GM18526 (cell line): Measurements from ENCODE around the gene NEURL1B.

Experiments used
- POLR2A ChIP-seq: IDR thresholded peaks from 3 replicates; pipeline ENCODE4 v1.6.1; 2011; ENCODE audit not compliant: insufficient read length; ENCODE audit errors: extremely low read depth

The NEURL1B gene

DNA sequence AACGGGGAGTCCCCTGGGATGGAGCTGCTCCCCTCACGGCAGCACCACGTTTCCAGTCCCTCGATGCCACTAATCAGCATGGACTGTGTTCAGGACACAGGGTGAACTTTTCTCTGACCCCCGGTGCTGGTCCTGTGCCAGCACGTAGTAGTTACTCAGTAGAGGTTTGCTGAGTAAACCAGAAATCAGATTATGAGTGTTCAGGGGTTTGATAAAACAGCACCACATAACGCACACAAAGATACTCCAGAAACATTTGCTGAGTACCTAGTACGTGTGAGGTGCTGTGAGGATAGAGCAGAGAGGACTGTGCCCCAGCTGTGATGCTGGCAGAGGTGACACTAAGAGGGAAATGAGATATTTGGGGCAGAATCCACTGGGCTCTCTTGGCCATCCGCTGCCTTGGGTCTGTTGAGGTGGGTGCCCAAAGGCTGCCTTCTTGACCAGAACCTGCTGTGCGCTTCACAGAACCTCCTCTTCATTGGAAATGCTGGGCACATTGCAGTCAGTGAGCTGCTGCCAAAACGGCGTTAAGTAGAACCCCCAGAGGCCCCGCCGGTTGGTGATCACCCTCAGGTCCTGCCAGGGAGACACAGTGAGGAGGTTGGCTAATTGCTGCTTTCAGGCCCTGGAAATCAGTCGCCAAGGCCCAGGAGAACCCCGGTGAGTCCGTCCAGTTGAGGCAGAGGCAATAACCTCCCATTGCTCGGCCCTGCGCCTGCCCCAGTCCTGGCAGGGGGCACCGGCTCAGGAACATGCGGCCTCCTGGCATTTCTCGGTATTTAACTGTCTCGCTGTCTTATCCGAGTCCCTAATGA is 49.4 kb downstream of the NEURL1B start:
- no peak for TF ChIP-seq POLR2A

DNA sequence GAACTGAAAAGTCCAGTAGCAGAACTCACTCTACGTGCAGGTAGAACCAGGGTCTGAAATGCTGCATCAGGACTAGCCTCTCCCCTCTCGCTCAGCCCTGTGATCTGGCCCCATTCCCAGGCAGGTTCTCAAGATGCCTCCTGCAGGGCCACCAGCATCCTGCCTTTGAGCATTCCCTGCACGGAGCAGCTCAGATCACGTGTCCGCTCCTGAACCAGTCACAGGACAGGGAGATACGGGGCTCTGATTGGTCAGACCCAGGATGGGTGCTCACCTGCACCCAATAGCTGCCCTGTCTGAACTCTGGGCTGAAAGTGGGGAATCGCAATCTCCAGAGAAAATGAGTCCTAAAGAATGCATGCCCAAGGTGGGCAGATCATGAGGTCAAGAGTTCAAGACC is 50.8 kb downstream of the NEURL1B start:
- TF ChIP-seq POLR2A = no peak

DNA sequence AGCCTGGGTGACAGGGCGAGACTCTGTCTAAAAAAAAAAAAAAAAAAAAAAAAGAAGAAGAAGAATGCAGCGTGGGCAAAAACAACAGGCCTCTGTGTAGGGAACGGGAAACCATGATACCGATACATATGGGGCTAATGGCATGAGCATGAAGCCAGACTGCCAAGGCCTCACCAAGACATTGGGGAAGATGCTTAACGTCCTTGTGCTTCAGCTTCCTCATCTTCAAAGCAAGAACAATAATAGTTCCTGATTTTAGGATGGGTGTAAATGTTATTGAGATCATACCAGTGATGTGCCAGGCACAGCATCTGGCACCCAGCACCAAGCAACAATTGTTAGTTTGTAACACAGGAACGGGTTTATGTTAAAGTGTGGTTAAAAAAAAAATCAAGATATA is 51.4 kb downstream of the NEURL1B start:
- no peak for TF ChIP-seq POLR2A

DNA sequence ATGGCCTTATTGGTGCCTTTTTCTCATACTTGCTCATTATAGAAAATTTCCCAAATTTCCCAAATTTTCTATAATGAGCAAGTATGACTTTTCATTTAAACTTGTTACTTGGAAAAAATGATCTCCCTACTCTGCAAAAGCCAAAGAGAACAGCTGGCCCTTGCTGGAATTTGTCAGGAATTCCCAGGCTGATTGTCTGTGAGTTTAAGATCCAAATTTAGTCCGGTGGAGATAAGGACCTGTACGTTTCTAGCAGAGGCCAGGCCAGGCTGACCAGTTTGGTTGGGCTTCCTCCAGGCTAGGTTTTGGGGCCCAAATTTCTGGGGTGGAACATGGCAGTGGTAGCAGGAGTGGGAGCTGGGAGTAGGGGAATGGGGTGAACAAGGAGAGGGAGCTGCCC is 51.9 kb downstream of the NEURL1B start:
- no peak for TF ChIP-seq POLR2A

DNA sequence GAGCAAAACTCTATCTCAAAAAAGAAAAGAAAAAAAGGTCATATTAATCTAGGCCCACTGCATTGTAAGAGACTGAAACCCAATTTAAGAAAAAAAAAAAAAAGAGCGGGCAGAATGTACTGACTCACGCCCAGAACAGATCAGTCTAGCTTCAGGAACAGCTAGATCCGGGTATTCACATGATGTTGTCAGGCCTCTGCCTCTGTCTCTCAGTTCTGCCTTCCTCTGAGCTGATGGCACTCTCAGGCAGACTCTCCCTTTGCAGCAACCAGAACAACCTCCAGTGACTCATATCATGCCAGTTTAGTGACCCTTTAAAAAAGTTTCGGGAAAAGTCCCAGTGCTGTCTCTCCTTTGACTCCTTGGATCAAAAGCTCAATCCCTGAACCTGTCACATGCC is 53.0 kb downstream of the NEURL1B start:
- TF ChIP-seq POLR2A = no peak

DNA sequence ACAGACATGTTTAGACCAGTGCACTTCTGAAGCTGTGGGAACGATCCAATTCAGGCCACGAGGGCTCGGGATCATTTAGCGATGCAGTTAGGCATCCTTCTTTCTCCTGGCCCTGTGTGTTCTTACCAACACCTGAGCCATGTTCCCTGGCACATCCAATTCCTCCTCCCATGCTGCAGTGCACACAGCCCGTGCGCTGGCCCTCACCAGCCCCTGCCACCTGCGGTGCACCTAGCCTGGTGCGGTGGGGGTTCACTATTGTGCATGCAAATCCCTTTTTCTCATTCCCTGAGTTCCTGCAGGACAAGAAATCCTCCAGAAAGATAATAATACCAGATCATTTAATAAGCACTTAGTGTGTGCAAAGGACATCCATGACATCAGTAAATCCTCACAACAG is 53.5 kb downstream of the NEURL1B start:
- no peak for TF ChIP-seq POLR2A

DNA sequence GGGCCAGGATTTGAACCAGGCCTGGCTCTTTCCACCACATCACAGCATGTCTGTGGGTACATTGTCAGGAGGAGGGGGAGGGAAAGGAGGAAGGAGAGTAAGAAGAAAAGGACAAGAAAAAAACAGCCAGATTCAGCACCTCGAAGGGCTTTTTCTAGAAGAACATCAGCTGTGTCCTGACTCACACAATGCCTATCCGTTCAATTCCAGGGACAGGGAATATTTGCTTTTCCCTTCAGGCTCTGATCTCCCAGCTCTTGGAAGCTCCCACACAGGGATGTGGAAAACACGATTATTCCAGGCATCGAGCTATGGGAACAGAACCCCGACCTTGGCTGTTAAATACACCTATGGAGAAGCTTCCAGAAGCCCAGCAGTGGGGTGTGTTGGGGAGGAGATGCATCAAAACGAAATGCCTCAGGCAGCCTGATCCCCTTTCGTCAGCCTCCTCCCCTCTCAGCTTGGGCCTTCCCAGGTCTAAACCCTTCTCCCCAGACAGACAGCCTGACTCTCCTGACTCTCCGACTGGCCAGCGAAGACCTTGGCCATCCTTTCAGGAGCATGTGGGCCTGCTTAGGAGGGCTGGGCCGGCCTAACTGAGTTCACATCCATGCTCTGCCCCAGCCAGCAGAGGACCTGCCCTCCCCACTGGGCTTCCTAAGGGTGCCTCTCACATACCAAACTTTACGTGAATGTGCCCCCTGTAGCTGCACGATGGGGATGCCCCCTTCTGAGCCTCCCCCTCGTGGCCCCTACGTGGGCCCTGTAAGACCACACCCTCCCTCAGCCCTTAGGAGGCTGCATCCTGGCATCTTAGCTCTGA is 54.4 kb downstream of the NEURL1B start:
- no peak for TF ChIP-seq POLR2A

DNA sequence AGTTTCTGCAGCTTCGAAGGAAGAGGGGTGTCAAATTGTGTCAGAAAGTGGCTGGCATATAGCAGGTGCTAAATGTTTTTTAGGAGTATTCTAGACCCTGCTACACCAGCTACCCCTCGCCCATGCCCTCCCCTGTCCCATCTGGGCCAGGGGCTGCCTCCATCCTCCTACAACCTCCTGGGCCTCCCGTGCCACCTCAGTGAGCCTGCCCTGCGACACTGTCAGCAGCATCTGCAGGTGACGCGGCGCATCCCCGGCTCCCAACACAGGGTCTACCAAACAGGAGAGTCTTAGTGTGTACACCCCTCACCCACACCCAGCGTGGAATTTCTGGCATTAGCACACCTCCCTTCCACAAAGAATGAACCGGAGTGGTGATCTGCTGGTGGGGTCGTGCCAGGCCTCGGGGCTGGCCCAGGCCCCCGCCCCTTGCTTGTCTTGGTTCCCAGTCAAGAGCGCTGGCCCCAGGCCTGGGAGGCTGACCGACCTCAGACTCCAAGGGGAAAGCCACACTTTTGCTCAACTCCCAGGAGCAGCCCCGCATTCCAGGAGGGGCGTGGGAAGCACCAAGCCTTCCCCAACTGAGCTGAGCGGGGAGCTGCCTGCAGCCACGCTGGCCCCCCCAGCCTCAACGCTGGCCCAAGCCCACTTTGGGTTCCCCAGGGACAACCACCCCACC is 55.2 kb downstream of the NEURL1B start:
- no peak for TF ChIP-seq POLR2A

DNA sequence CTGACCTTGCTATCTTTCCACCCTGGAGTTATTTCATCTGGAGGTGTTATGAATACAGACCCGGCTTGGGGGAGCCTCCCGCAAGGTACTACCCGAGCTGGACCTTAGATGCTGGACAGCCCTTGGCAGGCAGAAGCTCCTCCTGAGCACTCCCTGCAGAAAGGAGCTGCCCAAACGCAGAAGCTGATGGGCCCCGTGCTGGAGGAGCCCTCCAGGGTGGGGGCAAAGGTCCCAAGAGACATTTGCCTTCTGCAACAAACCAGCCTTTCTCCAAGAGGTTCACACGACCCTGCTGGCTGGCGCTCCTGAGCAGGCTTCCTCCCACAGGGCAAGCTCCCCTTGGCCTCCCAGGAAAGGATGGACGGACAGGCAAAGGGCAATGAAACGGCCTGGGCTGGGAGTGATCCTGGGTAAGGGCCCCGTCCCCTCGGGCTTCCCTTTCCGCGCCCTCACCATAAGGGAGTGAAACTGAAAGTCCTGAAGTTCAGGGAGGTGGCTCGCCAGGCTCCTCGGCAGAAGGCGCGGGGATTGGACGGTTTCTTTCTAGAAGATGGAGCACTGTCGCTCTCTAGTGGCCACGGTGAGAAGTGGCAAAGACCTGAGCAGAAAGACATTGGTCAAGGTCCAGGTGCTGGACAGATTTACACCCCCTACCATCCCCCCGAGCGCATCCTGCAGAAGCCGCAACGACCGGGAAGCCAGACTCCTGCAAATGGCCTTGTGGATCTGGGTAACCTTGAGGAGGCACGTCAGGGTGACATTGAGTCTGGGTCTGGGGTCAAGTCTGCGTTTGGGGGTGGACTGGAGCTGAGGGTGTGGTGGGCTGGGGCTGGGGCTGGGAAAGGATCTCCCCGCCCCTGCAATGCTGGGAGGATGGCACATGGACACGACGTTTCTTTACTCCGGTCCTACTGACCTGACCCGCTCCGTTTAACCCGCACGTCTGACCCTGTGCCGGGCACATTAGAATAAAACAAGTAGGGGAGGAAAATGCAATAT is 56.4 kb downstream of the NEURL1B start:
- no peak for TF ChIP-seq POLR2A

DNA sequence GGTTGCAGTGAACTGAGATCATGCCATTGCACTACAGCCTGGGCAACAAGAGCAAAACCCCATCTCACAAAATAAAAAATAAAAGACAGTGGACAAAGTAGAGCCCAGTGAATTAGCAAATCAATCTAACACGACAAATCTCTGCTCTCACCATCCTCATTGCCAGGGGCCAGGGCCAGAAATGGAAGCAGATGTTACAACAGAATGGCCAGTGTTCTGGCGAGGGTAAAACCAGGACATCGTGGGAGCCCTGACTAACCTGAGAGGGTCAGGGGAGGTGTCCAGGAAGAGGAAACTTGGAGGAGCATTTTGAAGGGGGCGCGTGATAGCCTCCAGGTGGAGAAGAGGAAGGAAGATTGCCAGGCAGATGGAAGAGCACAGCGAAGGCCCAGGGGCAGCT is 58.4 kb downstream of the NEURL1B start:
- TF ChIP-seq POLR2A = no peak

DNA sequence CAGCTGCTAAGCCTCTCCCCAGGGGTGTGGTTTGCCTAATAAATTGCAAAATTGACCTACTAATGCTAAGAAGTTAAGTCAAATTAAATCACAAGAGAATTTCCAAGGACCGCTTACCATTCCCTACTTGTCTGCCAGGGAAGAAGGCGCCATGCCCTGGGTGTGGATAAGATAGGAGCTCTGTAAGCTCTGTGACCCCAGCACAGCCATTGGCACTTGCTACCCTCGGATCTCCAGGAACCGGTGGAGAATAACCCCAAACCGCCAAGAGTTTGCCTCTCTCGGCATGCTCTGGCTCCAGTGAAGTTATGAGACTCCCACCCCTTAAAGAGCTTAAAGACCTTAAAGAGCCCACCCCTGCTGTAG is 58.9 kb downstream of the NEURL1B start:
- TF ChIP-seq POLR2A = no peak

DNA sequence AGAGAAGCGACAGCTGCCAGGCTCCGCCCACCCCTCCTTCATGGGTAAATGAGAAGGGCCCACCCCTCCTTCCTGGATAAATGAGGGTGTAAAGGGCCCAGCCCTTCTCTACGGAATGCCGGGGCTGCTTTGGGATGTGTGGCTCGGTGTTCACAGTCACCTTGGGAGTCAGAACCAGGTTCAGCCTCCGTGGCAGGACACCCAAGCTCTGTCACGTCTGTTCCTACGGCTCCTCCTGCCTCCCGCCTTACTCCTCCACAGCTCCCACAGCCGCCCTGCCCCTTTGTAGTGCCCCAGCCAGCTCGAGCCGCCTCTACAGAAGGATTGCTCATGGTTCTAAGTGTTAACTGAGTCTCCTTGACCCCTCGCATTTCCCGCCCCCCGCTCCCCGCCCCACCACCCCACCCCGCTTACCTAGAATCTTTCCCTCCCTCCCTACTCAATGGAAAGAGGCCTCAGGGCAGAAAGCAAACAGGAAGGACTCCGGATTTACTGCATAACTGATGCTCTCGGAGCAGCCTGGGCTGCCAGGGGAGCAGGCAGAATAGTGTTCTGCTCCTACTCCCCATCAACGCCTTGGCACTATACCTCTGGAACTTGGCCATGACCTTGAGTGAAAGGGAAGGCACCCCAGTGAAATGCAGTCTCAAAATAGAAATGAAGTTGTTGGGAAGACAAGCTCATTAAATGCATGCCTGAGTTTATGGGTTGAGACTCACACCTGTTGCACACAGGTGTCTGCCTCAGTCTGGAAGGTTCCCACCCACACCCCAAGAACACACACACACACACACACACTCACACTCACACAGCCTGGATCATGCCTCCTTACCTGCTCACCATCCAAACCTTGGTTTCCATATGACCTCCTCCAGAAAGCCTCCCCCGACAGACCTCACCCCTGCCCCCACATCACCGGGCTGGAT is 59.6 kb downstream of the NEURL1B start:
- TF ChIP-seq POLR2A = no peak

DNA sequence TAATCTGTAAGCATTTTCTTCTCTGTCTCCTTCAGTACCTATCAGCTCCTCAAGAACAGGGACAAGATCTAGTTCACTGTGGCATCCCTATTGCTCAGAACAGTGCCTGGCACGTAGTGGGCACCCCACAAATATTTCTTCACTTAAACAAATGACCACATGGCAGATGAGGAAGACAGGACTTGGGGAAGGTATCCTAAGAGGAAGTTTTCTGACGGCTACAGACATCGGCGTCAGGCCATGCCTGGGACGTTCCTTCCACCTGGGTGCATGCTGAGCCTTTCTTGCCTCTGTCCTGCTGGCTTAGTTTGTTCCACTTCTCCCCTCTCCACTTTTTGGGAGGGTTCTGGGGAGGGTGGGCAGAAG is 60.2 kb downstream of the NEURL1B start:
- TF ChIP-seq POLR2A = no peak

DNA sequence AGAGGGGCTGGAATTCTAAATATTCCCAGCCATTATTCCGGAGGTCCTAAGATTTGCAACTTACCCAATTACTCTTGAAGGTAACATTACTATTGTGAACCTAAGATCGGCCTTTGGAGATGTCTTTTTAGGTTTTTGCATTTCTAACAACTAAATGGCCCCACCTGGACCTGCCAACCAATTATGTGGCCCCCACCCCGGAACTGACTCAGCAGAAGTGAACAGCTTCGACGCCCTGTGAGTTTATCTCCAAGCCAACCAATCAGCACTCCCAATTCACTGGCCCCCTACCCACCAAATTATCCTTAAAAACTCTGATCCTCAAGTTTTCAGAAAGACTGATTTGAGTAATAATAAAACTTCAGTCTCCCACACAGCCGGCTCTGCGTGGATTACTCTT is 62.9 kb downstream of the NEURL1B start:
- no peak for TF ChIP-seq POLR2A
